ENCODE measurements around the gene MACROH2A1. TPM values are rescaled to one million over a fixed set of nuclear protein-coding genes. Genes with fewer than 3 reads are reported as not detected.

MACROH2A1 gene
- total RNA-seq, 1 experiment from 2014 or later, result 236 TPM

DNA sequence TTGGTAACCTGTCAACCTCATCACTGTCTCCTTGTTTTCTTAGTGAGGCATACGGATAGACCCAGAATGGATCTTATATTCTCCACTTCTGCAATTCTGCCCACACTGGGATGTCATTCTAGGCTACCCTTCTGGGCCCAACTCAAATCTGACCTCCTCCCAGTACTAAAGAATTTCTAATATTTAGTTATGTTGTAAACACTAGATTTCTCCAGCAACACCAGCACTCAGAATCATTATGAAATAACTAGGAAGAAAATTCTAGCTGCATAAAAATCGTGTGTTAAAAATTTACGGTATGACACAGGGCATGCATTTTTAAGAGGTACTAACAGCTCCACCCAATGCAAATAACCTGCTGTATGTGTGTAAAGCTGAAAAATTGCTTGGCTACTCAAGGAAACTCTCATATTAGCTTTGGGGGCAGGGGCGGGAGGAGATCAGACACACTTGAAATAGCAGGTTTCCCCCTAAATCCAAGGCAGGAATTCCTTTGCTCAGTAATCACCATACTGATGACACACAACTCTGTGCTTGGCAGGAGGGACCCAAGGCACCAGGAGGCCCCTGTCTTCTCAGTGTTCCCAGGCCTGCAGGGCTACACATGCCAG, 27.3 kb downstream of the MACROH2A1 start:
- POLR2A ChIA-PET, result no interaction called here
- no TSS peak for BruUV-seq (replicated peaks)
- no peak overlapping the region for H3K4me3 ChIP-seq (ENCODE audit: low read depth, low read length)
- Mint-ChIP-seq H3K4me3 (ENCODE audit: unreplicated experiment) (no peak overlapping the region), H3K9me3 (ENCODE audit: unreplicated experiment) (no peaks in the 10 kb centered on the region), H3K36me3 (ENCODE audit: insufficient read depth, unreplicated experiment) (peaks cover 69% of the 10 kb centered on the region), H3K27ac (ENCODE audit: unreplicated experiment) (peak overlapping the region; percentile 77), H3K4me1 (ENCODE audit: low read depth, unreplicated experiment) (no peaks in the 10 kb centered on the region), H3K27me3 (ENCODE audit: insufficient read depth, unreplicated experiment) (no peaks in the 10 kb centered on the region)
- peaks cover 10% of the 10 kb centered on the region for H3K36me3 ChIP-seq (ENCODE audit: control insufficient read depth, insufficient read depth, low read length)
- TF ChIP-seq, protein P1, sequence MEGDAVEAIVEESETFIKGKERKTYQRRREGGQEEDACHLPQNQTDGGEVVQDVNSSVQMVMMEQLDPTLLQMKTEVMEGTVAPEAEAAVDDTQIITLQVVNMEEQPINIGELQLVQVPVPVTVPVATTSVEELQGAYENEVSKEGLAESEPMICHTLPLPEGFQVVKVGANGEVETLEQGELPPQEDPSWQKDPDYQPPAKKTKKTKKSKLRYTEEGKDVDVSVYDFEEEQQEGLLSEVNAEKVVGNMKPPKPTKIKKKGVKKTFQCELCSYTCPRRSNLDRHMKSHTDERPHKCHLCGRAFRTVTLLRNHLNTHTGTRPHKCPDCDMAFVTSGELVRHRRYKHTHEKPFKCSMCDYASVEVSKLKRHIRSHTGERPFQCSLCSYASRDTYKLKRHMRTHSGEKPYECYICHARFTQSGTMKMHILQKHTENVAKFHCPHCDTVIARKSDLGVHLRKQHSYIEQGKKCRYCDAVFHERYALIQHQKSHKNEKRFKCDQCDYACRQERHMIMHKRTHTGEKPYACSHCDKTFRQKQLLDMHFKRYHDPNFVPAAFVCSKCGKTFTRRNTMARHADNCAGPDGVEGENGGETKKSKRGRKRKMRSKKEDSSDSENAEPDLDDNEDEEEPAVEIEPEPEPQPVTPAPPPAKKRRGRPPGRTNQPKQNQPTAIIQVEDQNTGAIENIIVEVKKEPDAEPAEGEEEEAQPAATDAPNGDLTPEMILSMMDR (IDR thresholded peaks at IDR 0.05; ENCODE audit: insufficient read depth in 1 of 2, low read depth in 1 of 2, low read length in 1 of 2, severe bottlenecking in 1 of 2, unreplicated experiment in 1 of 2), result no peak
- peaks cover 12% of the 10 kb centered on the region; the same call in 1 of the 2 replicates for H3K4me1 ChIP-seq
- no peaks in the 10 kb centered on the region for H3K9me3 ChIP-seq
- CTCF ChIA-PET, result no interaction called here
- no peaks in the 10 kb centered on the region for H3K27me3 ChIP-seq (replicated peaks; ENCODE audit: control insufficient read depth, insufficient read depth, low read length)
- intact Hi-C loops (cut with micrococcal nuclease; ENCODE audit: unreplicated experiment), result no loop called here
- peak in 1 of 2 experiments; percentile 14 for DNase-seq

DNA sequence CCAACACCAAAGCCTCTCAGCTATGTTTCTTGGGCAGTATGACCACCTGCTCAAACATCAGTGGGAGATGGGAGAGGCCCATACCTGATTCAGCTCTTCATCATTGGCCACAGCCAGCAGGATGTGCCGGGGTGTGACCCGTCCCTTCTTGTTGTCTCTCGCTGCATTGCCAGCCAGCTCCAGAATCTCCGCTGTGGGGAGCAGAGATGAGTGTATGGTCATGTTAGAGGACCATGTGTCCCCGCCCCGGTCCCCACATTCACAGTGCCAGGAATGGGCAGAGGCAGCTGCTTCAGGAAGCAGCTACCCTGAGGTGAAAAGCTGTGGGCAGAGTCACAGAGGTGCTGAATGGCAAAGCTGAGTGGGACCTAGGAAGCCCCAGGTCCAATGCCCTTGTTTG, 29.1 kb downstream of the MACROH2A1 start:
- no peak overlapping the region for H3K4me3 Mint-ChIP-seq (ENCODE audit: unreplicated experiment)
- Histone ChIP-seq H3K36me3 (ENCODE audit: control insufficient read depth, insufficient read depth, low read length) (peaks cover 11% of the 10 kb centered on the region), H3K4me1 (peaks cover 12% of the 10 kb centered on the region; the same call in 1 of the 2 replicates), H3K27me3 (replicated peaks; ENCODE audit: control insufficient read depth, insufficient read depth, low read length) (no peaks in the 10 kb centered on the region), H3K9me3 (no peaks in the 10 kb centered on the region), H3K4me3 (ENCODE audit: low read depth, low read length) (no peak overlapping the region)
- TF ChIP-seq, protein P1 (IDR thresholded peaks at IDR 0.05; ENCODE audit: insufficient read depth in 1 of 2, low read depth in 1 of 2, low read length in 1 of 2, severe bottlenecking in 1 of 2, unreplicated experiment in 1 of 2), result no peak
- no peaks in the 10 kb centered on the region for H3K4me1 Mint-ChIP-seq (ENCODE audit: low read depth, unreplicated experiment)
- no peaks in the 10 kb centered on the region for H3K27me3 Mint-ChIP-seq (ENCODE audit: insufficient read depth, unreplicated experiment)
- H3K36me3 Mint-ChIP-seq (ENCODE audit: insufficient read depth, unreplicated experiment), result peaks cover 68% of the 10 kb centered on the region
- CTCF ChIA-PET, result no interaction called here
- DNase-seq, result no peak
- H3K27ac Mint-ChIP-seq (ENCODE audit: unreplicated experiment), result no peak overlapping the region
- intact Hi-C loops (cut with micrococcal nuclease; ENCODE audit: unreplicated experiment), result no loop called here
- no TSS peak for BruUV-seq (replicated peaks)
- no peaks in the 10 kb centered on the region for H3K9me3 Mint-ChIP-seq (ENCODE audit: unreplicated experiment)
- POLR2A ChIA-PET, result no interaction called here

DNA sequence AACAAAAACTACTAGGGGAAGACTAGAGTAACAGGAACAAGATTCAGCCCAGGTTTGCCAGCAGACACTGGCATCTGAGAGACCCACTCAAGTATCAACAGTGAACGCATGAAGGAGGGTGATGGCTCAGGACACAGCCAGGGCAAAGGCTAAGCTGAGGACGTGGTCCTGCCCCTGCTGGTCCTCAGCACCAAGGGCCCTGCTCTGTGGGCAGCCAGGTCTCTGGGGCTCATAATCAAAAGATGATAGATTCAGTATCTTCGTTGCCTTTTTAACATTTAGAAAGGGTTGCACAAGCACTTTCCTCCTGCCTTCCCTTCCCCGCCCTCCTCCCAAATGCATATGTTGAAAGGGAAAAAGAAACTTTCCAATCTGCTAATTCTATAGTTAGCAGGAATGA, 31.5 kb downstream of the MACROH2A1 start:
- H3K27me3 Mint-ChIP-seq (ENCODE audit: insufficient read depth, unreplicated experiment), result no peaks in the 10 kb centered on the region
- Histone ChIP-seq H3K4me3 (ENCODE audit: low read depth, low read length) (no peak overlapping the region), H3K36me3 (ENCODE audit: control insufficient read depth, insufficient read depth, low read length) (peaks cover 8% of the 10 kb centered on the region), H3K27me3 (replicated peaks; ENCODE audit: control insufficient read depth, insufficient read depth, low read length) (no peaks in the 10 kb centered on the region), H3K9me3 (no peaks in the 10 kb centered on the region), H3K4me1 (peaks cover 3% of the 10 kb centered on the region; the same call in 1 of the 2 replicates)
- TF ChIP-seq, protein P1 (IDR thresholded peaks at IDR 0.05; ENCODE audit: insufficient read depth in 1 of 2, low read depth in 1 of 2, low read length in 1 of 2, severe bottlenecking in 1 of 2, unreplicated experiment in 1 of 2), result no peak
- H3K4me3 Mint-ChIP-seq (ENCODE audit: unreplicated experiment), result no peak overlapping the region
- no peak for DNase-seq
- no peak overlapping the region for H3K27ac Mint-ChIP-seq (ENCODE audit: unreplicated experiment)
- BruUV-seq (replicated peaks), result no TSS peak
- intact Hi-C loops (cut with micrococcal nuclease; ENCODE audit: unreplicated experiment), result no loop called here
- no peaks in the 10 kb centered on the region for H3K4me1 Mint-ChIP-seq (ENCODE audit: low read depth, unreplicated experiment)
- no peaks in the 10 kb centered on the region for H3K9me3 Mint-ChIP-seq (ENCODE audit: unreplicated experiment)
- peaks cover 86% of the 10 kb centered on the region for H3K36me3 Mint-ChIP-seq (ENCODE audit: insufficient read depth, unreplicated experiment)
- CTCF ChIA-PET, result no interaction called here
- POLR2A ChIA-PET, result no interaction called here

All from Caco-2 (cell line).